GM12878 (cell line): ENCODE data around the gene ANAPC2. TPM values are rescaled to one million over a fixed set of nuclear protein-coding genes. Genes with fewer than 3 reads are reported as not detected.

Source experiments
- ATAC-seq: fragments of 200-7000 bp; cut with Tn5 transposase; 3 replicates; pipeline ENCODE4 v1.9.1; 2020; ENCODE audit warnings: mild to moderate bottlenecking, moderate library complexity
- BruUV-seq: library from RNA; stranded (reverse); fragments of 400-500 nt; replicated peaks from 2 replicates; lab custom pipeline; 2021; lab: Mats Ljungman, UMichigan
- CTCF ChIA-PET: fragments of 300-600 bp; sonication (Branson Sonifier 250); formaldehyde crosslinking; extraction: SDS; loops from one replicate; lab custom pipeline; 2021; ENCODE audit warnings: inconsistent platforms; lab: Yijun Ruan, JAX
- POLR2A ChIA-PET: fragments of 350-600 bp; formaldehyde crosslinking; extraction: SDS; loops from one replicate; lab custom pipeline; 2021; ENCODE audit warnings: inconsistent platforms; lab: Charles Lee
- RAD21 ChIA-PET: fragments of 300-600 bp; sonication (Branson Sonifier 250); formaldehyde crosslinking; loops from one replicate; lab custom pipeline; 2023; ENCODE audit warnings: antibody characterized with exemption; ENCODE audit not compliant: unreplicated experiment; lab: Charles Lee
- SMC1A ChIA-PET: fragments of 300-600 bp; sonication (Branson Sonifier 250); formaldehyde crosslinking; loops from one replicate; lab custom pipeline; 2023; ENCODE audit not compliant: unreplicated experiment, uncharacterized antibody; lab: Charles Lee
- DNase-seq: peaks from one replicate; pipeline ENCODE4 v3.0.0-alpha.2; 2011; ENCODE audit warnings: low read depth, low spot score
- FAIRE-seq: peaks from 3 replicates; lab custom pipeline; 2011; peaks lifted over from hg19 to GRCh38; lab: Jason Lieb, UNC
- H2AFZ ChIP-seq: 2 replicates; pipeline ENCODE4 v1.6.0; 2011; ENCODE audit warnings: low read depth, low read length, control low read depth; ENCODE audit not compliant: control insufficient read depth
- H3K27ac ChIP-seq: 2 replicates; pipeline ENCODE4 v1.5.1; 2011; ENCODE audit warnings: control low read depth; ENCODE audit not compliant: control insufficient read depth, insufficient read depth
- H3K27me3 ChIP-seq, 2 experiments: replicated peaks in 1 of 2; 2 replicates each; pipeline versions ENCODE4 v1.6.0 to v1.6.1; 2011; ENCODE audit warnings: low read length in 1 of 2; ENCODE audit not compliant: control insufficient read depth in 2 of 2, insufficient read depth in 2 of 2
- H3K36me3 ChIP-seq, 2 experiments: 2 replicates each; pipeline ENCODE4 v1.5.1; 2011; ENCODE audit warnings: low read length in 1 of 2; ENCODE audit not compliant: control insufficient read depth in 2 of 2, insufficient read depth in 2 of 2
- H3K4me1 ChIP-seq: 2 replicates; pipeline ENCODE4 v1.6.1; 2011; ENCODE audit warnings: mild to moderate bottlenecking, low read length, moderate library complexity, mixed read lengths; ENCODE audit not compliant: control insufficient read depth, insufficient read depth
- H3K4me2 ChIP-seq: 2 replicates; pipeline ENCODE4 v1.6.0; 2011; ENCODE audit warnings: control low read depth; ENCODE audit not compliant: control insufficient read depth, insufficient read depth
- H3K4me3 ChIP-seq: fragments of 200-600 bp; sonication (generic); 2 replicates; pipeline ENCODE4 v1.5.1; 2016
- H3K79me2 ChIP-seq: 2 replicates; pipeline ENCODE4 v1.6.0; 2011; ENCODE audit warnings: low read length; ENCODE audit not compliant: control insufficient read depth, insufficient read depth
- H3K9ac ChIP-seq: 2 replicates; pipeline ENCODE4 v1.8.0; 2011; ENCODE audit warnings: low read length, control low read depth, mixed read lengths; ENCODE audit not compliant: control insufficient read depth, insufficient read depth
- H3K9me3 ChIP-seq: replicated peaks from 3 replicates; pipeline ENCODE4 v1.5.1; 2011; ENCODE audit warnings: mild to moderate bottlenecking, low read length; ENCODE audit not compliant: control insufficient read depth, insufficient read depth
- H4K20me1 ChIP-seq: 2 replicates; pipeline ENCODE4 v1.6.0; 2011; ENCODE audit not compliant: control insufficient read depth, insufficient read depth
- CBFB ChIP-seq: IDR thresholded peaks from 2 replicates; pipeline ENCODE4 v1.6.1; 2016; ENCODE audit warnings: antibody characterized with exemption, low read depth
- CEBPZ ChIP-seq: fragments of 150-350 bp; IDR thresholded peaks from 2 replicates; pipeline ENCODE4 v1.6.1; 2016; ENCODE audit warnings: low read depth, low read length
- GATAD2B ChIP-seq: fragments of 450-650 bp; conservative IDR thresholded peaks from 2 replicates; pipeline ENCODE4 v1.6.1; 2017; ENCODE audit warnings: low read depth, mild to moderate bottlenecking, moderate library complexity
- HSF1 ChIP-seq: fragments of 150-350 bp; IDR thresholded peaks from 2 replicates; pipeline ENCODE4 v1.6.1; 2014; ENCODE audit warnings: mild to moderate bottlenecking, low read depth, low read length
- JUNB ChIP-seq: IDR thresholded peaks from 2 replicates; pipeline ENCODE4 v1.6.1; 2016; ENCODE audit warnings: antibody characterized with exemption, mild to moderate bottlenecking
- KLF5 ChIP-seq: fragments of 450-650 bp; IDR thresholded peaks from 2 replicates; pipeline ENCODE4 v1.6.1; 2014; ENCODE audit warnings: mild to moderate bottlenecking; ENCODE audit not compliant: partially characterized antibody
- NKRF ChIP-seq: fragments of 450-650 bp; conservative IDR thresholded peaks from 2 replicates; pipeline ENCODE4 v1.6.1; 2017; ENCODE audit warnings: mild to moderate bottlenecking, moderate library complexity
- TCF12 ChIP-seq: IDR thresholded peaks from 2 replicates; pipeline ENCODE4 v1.6.1; 2011; ENCODE audit warnings: low read depth, mild to moderate bottlenecking, low read length
- ZBTB33 ChIP-seq: fragments of 450-650 bp; IDR thresholded peaks from 2 replicates; pipeline ENCODE4 v1.6.1; 2017; ENCODE audit warnings: mild to moderate bottlenecking
- WGBS: methylation state at CpG from one replicate; pipeline ENCODE4 v1.1.6; 2016; ENCODE audit warnings: low lambda C conversion rate; ENCODE audit not compliant: insufficient replicate concordance, insufficient coverage; ENCODE audit errors: missing lambda C conversion rate; 5-methylcytosine and 5-hydroxymethylcytosine counted together
- in situ Hi-C: fragments of 300-500 bp; cut with MboI; formaldehyde crosslinking; loops from 9 replicates; pipeline ENCODE4 v1.14.3; 2018; ENCODE audit warnings: mixed read lengths
- intact Hi-C: fragments of 100-400 bp; cut with micrococcal nuclease; formaldehyde crosslinking; loops from one replicate; pipeline ENCODE4 v1.14.2; 2022; ENCODE audit not compliant: unreplicated experiment
- polyA plus RNA-seq, 11 experiments: library from polyadenylated mRNA; depleted of rRNA in 4 of 11; unstranded in 6 of 11; stranded (reverse) in 5 of 11; fragments of >200 nt; fragmentation: Nextera tagmentation in 4 of 11; fragmentation: Illumina TruSeq in 1 of 11; extraction: Ambion mirVana in 4 of 11; extraction: Trizol in 1 of 11; gene quantifications; 1 replicate in 1 of 11; 2 replicates in 10 of 11; pipeline versions ENCODE4 v1.2.1 to v1.2.3, GENCODE V29; 2011 to 2016; ENCODE audit warnings: inconsistent platforms in 2 of 11, missing spikeins in 2 of 11, low read depth in 1 of 11
- total RNA-seq, 4 experiments: library from RNA; depleted of rRNA in 3 of 4; stranded (reverse); fragments of >200 nt in 3 of 4; fragmentation: Illumina TruSeq in 1 of 4; extraction: Trizol in 1 of 4; gene quantifications; 2 replicates each; pipeline versions ENCODE4 v1.2.1 to v1.2.3, GENCODE V29; 2013 to 2021

The ANAPC2 gene
- total and polyA plus RNA-seq, 10 of the 15 experiments (the other 5 are each of a cell fraction or from before 2014, with no cell fraction given) = 0.03 to 65.2 (median 20.5) TPM

- TF ChIP-seq CEBPZ (no peak), HSF1 (no peak)
Observed at GRCh38 chr9:137129456-137130175, 58.7 kb downstream of the ANAPC2 start (continued).

GRCh38 chr9:137128862-137129455 lies 59.4 kb downstream of the ANAPC2 start:
- FAIRE-seq (no peak), DNase-seq (no peak), ATAC-seq (peak; percentile 37)
- H3K27me3 ChIP-seq = no peaks in the 10 kb centered on the region
- SMC1A ChIA-PET = interaction anchor here (1.2 to 2.8 kb wide), 5 partner anchors 21 to 95 kb away, joined by 3 to 28 read pairs (median 7); partner anchors contain the start of gene SSNA1
- H3K9ac ChIP-seq = peak overlapping the region; percentile 85
- WGBS = 1% methylated on average over 37 of the region's 37 CpGs
- peak overlapping the region; percentile 72 for H3K4me3 ChIP-seq
- intact Hi-C loops (loop anchor here (1.0 to 5.0 kb wide), 2 partner anchors 21 to 58 kb away; partner anchors contain the start of genes ANAPC2 and SSNA1), in situ Hi-C loops (no loop called here)
- RAD21 ChIA-PET = interaction anchor here (0.5 to 3.6 kb wide), 7 partner anchors 22 to 112 kb away, joined by 3 to 54 read pairs (median 3); partner anchors contain the start of genes ANAPC2, MAN1B1 and SSNA1
- no peaks in the 10 kb centered on the region for H3K9me3 ChIP-seq
- no peaks in the 10 kb centered on the region for H4K20me1 ChIP-seq
- peak overlapping the region; percentile 91 for H3K4me2 ChIP-seq
- BruUV-seq = no TSS peak
- H3K36me3 ChIP-seq = no peaks in the 10 kb centered on the region
- CTCF ChIA-PET = interaction anchor here (0.8 to 4.7 kb wide), 5 partner anchors 22 to 107 kb away, joined by 4 to 20 read pairs (median 6); partner anchors contain the start of genes MAN1B1 and SSNA1
- no peak overlapping the region; the same call in 1 of the 2 replicates for H2AFZ ChIP-seq
- H3K79me2 ChIP-seq = peaks cover 35% of the 10 kb centered on the region
- peak overlapping the region; percentile 82 for H3K27ac ChIP-seq
- POLR2A ChIA-PET = interaction anchor here (0.8 to 7.7 kb wide), 16 partner anchors 11 to 320 kb away, joined by 3 to 166 read pairs (median 8); partner anchors contain the start of genes CYSRT1, LRRC26, MAN1B1 and RNF208
- H3K4me1 ChIP-seq = peaks cover 14% of the 10 kb centered on the region
- TF ChIP-seq KLF5 = no peak
- TF ChIP-seq ZBTB33 = no peak
- TF ChIP-seq NKRF = peak; percentile 37; the same call in 1 of the 2 replicates
- TF ChIP-seq TCF12 = no peak
- TF ChIP-seq CBFB = no peak
- TF ChIP-seq JUNB = no peak
- TF ChIP-seq GATAD2B = 0 out of 2 replicates have a peak, but pooled peaks have one; percentile 29
